Activated naive CD4-positive, alpha-beta T cell treated with anti-CD3 and anti-CD28 coated beads, Interleukin-2, amount 50 U/mL, for 24 hours (primary cell): ENCODE results near the gene HMGCS2.
"Not testable (repeated sequence)": the region's sequence is repeated elsewhere in the genome, so short reads cannot be mapped to it uniquely, and the experiment has no call there.

ENCODE experiments used
- H3K27ac Mint-ChIP-seq: one replicate; pipeline ENCODE4 v1.8.0; 2021; ENCODE audit warnings: mild to moderate bottlenecking, mixed read lengths
- H3K27me3 Mint-ChIP-seq: one replicate; pipeline ENCODE4 v1.8.0; 2021; ENCODE audit warnings: mixed read lengths
- H3K36me3 Mint-ChIP-seq: one replicate; pipeline ENCODE4 v1.8.0; 2021; ENCODE audit warnings: mixed read lengths
- H3K4me1 Mint-ChIP-seq: one replicate; pipeline ENCODE4 v1.8.0; 2021; ENCODE audit warnings: mixed read lengths
- H3K4me3 Mint-ChIP-seq: one replicate; pipeline ENCODE4 v1.8.0; 2021; ENCODE audit warnings: mild to moderate bottlenecking, mixed read lengths
- H3K9me3 Mint-ChIP-seq: one replicate; pipeline ENCODE4 v1.8.0; 2021; ENCODE audit warnings: mixed read lengths

Gene HMGCS2

GRCh38 chr1:119797162-119797561, 28.5 kb upstream of the HMGCS2 start:
- no peak overlapping the region for H3K4me3 Mint-ChIP-seq
- H3K4me1 Mint-ChIP-seq = peaks cover 11% of the 10 kb centered on the region
- H3K9me3 Mint-ChIP-seq = no peaks in the 10 kb centered on the region
- H3K27ac Mint-ChIP-seq = no peak overlapping the region
- peaks cover 2% of the 10 kb centered on the region for H3K27me3 Mint-ChIP-seq
- H3K36me3 Mint-ChIP-seq = no peaks in the 10 kb centered on the region

DNA sequence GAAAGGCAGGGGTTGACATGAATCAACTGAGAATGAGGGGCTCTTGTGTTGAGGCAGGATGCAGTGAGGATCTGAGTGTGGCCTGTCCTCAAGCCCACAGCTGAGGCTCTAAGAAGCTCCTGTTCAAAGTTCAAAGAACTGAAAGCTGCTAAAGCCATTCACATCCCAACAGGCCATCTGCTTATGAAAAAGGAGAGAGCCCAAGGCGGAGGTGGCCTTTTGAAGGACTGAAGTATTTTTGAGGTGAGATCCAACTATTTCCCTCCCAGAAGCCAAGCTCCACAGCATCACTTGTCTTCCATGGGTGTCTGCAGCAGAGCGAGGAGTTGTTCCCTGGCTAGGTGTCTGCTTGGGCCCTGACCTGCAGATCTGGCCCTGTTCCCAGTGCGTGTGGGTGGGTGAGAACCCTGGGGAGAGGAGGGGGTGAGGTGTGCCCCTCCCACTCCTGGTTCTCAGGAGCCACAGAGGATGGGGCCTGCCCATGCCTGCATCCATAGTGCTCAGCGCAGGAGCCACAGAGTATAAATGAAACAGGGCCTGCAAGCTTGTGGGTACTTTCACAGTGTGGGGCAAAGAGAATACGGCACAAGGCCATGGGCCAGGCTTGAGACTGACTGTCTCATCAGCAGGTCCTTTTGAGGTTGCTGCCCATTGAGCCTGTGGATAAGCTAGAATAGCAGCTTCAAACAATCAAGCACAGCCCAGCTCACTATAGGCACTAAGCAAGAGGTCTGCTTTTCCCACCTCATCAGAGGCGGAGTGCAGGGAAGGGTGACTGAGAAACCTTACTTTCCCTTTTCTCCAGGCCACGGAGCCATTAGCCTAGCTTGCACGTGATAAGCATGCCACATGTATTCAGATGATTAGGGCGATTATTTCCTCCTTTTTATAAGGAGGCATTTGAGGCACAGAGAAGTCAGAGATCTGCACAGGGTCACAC, 26.8 kb upstream of the HMGCS2 start:
- no peak overlapping the region for H3K4me3 Mint-ChIP-seq
- H3K36me3 Mint-ChIP-seq = no peaks in the 10 kb centered on the region
- no peaks in the 10 kb centered on the region for H3K9me3 Mint-ChIP-seq
- H3K4me1 Mint-ChIP-seq = peaks cover 11% of the 10 kb centered on the region
- peaks cover 2% of the 10 kb centered on the region for H3K27me3 Mint-ChIP-seq
- H3K27ac Mint-ChIP-seq = no peak overlapping the region

DNA sequence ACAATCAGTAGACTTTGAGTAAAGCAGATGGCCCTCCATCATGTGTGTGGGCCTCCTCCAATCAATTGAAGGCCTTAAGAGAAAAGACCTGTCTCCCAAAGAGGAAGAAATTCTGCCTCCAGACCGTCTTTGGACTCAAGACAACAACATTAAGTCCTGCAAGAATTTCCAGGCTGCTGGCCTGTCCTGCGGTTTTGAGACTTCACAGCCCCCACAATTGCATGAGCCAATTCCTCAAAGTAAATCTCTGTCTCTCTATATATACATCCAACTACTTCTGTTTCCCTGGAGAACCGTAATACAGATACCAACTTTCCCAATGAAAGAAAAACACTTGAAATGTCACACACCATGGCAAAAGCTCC, 26.2 kb upstream of the HMGCS2 start:
- Mint-ChIP-seq H3K4me1 (peaks cover 6% of the 10 kb centered on the region), H3K27me3 (peaks cover 5% of the 10 kb centered on the region), H3K4me3 (no peak overlapping the region), H3K36me3 (no peaks in the 10 kb centered on the region), H3K27ac (no peak overlapping the region), H3K9me3 (no peaks in the 10 kb centered on the region)

DNA sequence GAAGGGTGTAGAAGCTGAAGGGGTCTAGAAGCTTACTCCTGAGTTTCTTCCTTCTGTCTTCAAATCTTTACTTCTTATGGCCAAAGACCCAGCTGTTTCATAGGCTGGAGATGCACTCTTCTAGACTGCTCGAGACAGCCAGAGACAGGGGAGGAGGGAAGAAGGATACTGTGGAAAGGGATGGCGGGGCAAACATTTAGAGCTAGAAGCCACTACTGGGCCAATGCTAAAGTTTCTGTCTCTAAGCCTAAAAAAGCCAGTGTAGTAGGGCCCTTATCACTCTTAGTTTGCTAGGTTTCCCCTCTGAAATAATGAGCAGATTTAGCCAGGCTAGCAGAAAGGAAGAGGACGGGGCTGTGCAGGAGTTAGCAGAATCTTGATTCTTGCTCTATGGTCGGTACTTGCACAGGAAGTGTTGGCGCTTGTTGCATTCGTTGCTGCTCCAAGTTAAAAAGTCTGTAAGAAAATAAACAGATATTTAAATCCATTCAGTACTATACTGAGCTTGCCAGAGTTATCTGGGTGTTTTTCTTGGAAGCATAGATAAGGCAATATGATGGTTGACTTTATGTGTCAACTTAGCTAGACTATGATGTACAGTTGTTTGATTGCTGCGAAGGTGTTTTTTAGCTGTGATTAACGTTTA, 25.6 kb upstream of the HMGCS2 start:
- H3K9me3 Mint-ChIP-seq = no peaks in the 10 kb centered on the region
- H3K36me3 Mint-ChIP-seq = no peaks in the 10 kb centered on the region
- H3K27me3 Mint-ChIP-seq = peaks cover 5% of the 10 kb centered on the region
- H3K4me1 Mint-ChIP-seq = peaks cover 4% of the 10 kb centered on the region
- no peak overlapping the region for H3K4me3 Mint-ChIP-seq
- no peak overlapping the region for H3K27ac Mint-ChIP-seq

- no peaks in the 10 kb centered on the region for H3K4me1 Mint-ChIP-seq
- H3K27ac Mint-ChIP-seq = no peak overlapping the region
- no peak overlapping the region for H3K4me3 Mint-ChIP-seq
- no peaks in the 10 kb centered on the region for H3K36me3 Mint-ChIP-seq
- H3K27me3 Mint-ChIP-seq = peaks cover 5% of the 10 kb centered on the region
- H3K9me3 Mint-ChIP-seq = no peaks in the 10 kb centered on the region
Observed at GRCh38 chr1:119791377-119791776, 22.7 kb upstream of the HMGCS2 start.

- Mint-ChIP-seq H3K27ac (no peak overlapping the region), H3K9me3 (no peaks in the 10 kb centered on the region)
Observed at GRCh38 chr1:119790451-119791198, 21.9 kb upstream of the HMGCS2 start.

GRCh38 chr1:119787776-119788175, 19.1 kb upstream of the HMGCS2 start:
- H3K4me3 Mint-ChIP-seq = no peak overlapping the region
- H3K36me3 Mint-ChIP-seq = no peaks in the 10 kb centered on the region
- no peaks in the 10 kb centered on the region for H3K4me1 Mint-ChIP-seq
- peaks cover 3% of the 10 kb centered on the region for H3K27me3 Mint-ChIP-seq
- H3K27ac Mint-ChIP-seq = no peak overlapping the region
- H3K9me3 Mint-ChIP-seq = no peaks in the 10 kb centered on the region

More at GRCh38 chr1:119790451-119791198, 21.9 kb upstream of the HMGCS2 start:
- H3K4me1 Mint-ChIP-seq = no peaks in the 10 kb centered on the region
- no peak overlapping the region for H3K4me3 Mint-ChIP-seq
- peaks cover 5% of the 10 kb centered on the region for H3K27me3 Mint-ChIP-seq
- H3K36me3 Mint-ChIP-seq = no peaks in the 10 kb centered on the region

GRCh38 chr1:119786473-119787050, 17.9 kb upstream of the HMGCS2 start:
- not testable (repeated sequence) for H3K4me1 Mint-ChIP-seq, H3K27me3 Mint-ChIP-seq, H3K36me3 Mint-ChIP-seq, H3K27ac Mint-ChIP-seq, H3K4me3 Mint-ChIP-seq, H3K9me3 Mint-ChIP-seq

GRCh38 chr1:119786046-119786445, 17.3 kb upstream of the HMGCS2 start:
- H3K27me3 Mint-ChIP-seq, H3K9me3 Mint-ChIP-seq, H3K4me3 Mint-ChIP-seq, H3K4me1 Mint-ChIP-seq, H3K27ac Mint-ChIP-seq, H3K36me3 Mint-ChIP-seq: not testable (repeated sequence)

DNA sequence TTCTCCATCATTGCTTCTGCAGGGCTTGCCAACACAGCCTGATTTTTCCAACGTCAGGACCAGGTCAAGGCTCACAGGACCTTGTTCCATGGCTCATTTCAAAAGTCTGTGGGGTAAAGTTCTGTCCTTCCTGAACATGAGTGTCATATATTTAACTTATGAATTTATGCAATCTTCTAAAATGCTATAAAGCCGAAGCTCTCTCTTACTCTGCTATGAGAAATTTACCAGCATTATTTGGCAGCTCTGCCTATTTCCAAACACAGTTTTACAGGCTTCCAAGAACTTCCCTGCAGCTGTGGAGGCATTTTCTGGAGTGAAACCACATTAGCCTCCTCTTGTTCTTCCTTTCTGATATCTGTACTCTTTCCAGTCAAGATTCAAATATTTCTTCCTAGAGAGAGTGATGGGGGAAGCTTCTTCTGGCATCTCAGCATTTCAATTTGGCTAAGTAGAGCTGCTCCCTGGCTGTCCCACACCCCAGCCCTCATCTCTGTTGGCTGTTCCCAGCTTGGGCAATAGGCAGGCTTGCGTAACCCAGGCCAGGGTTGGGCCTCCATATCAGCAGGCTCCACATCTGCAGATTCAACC, 15.6 kb upstream of the HMGCS2 start:
- no peak overlapping the region for H3K27ac Mint-ChIP-seq
- no peaks in the 10 kb centered on the region for H3K4me1 Mint-ChIP-seq
- H3K4me3 Mint-ChIP-seq = no peak overlapping the region
- no peaks in the 10 kb centered on the region for H3K27me3 Mint-ChIP-seq
- H3K9me3 Mint-ChIP-seq = no peaks in the 10 kb centered on the region
- H3K36me3 Mint-ChIP-seq = no peaks in the 10 kb centered on the region

- H3K36me3 Mint-ChIP-seq = no peaks in the 10 kb centered on the region
- H3K27ac Mint-ChIP-seq = no peak overlapping the region
- H3K4me1 Mint-ChIP-seq = no peaks in the 10 kb centered on the region
- no peaks in the 10 kb centered on the region for H3K27me3 Mint-ChIP-seq
- no peak overlapping the region for H3K4me3 Mint-ChIP-seq
- H3K9me3 Mint-ChIP-seq = no peaks in the 10 kb centered on the region
Observed at GRCh38 chr1:119783354-119784185, 14.9 kb upstream of the HMGCS2 start.

DNA sequence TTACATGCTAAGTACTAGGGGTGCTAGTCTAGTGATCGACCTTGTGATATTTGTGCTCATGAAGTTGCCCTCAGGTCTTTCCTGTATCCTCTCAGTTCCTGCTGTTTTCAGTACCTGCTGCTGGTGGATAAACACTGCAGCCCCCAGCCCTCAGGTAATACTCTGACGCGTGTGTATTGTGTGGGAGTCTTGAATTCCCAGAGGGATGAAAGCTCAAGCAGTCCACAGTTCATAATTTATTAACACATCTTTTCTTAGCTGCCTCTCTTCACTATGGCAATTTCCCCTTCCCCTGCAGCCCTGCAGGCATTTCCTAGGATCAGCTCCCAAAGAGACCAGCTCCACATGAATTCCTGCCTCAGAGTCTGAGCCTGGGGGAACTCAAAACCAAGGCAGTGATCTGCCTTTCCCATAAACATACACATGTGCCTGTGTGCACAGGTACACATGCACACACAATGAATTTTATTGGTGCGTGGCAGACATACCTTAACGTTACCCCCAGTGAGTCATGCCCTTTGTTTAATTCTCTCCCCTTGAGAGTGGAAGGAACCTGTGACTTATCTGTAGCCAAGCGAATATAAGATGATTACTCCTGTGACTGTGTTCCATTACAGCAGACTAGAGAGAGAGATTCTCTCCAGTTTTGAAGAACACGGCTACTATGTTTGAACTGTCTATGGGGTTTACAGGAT, 14.1 kb upstream of the HMGCS2 start:
- Mint-ChIP-seq H3K27me3 (no peaks in the 10 kb centered on the region), H3K9me3 (no peaks in the 10 kb centered on the region), H3K4me3 (no peak overlapping the region), H3K27ac (no peak overlapping the region), H3K4me1 (no peaks in the 10 kb centered on the region), H3K36me3 (no peaks in the 10 kb centered on the region)

DNA sequence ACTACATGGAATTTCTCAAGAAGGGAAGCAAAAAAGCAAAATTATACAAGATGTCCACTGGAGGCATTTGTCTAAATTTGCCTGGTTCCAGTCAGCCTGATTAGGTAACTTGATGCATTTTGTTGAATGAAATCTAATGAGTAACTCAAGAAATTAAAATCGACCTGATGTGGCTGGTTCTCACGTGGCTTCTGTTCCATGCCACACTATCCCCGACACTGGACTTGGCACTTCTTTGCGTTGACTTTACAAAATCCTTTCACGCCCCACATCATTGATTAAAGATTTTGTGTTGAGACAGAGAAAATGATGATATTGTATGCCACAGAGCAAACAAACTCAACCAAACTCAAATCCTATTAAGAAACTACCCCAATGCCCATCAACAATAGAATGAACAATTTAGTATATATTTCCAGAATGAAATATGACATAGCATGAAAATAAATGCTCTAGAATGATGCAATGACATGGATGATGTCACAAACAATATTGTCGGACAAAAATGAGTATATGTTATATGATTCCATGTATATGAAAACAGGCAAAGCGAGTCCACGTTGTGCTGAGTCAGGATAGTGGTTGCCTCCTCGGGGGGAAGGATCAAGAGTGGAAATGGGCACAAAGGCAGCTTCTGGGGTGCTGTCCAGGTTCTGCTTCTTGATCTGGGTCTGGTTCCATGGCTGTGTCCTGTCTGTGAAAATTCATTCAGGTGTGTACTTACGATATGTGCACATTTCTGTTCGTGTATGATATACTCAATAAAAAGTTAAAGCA, 12.9 kb upstream of the HMGCS2 start:
- Mint-ChIP-seq H3K4me1 (no peaks in the 10 kb centered on the region), H3K4me3 (no peak overlapping the region), H3K27me3 (peaks cover under 1% of the 10 kb centered on the region), H3K27ac (no peak overlapping the region), H3K9me3 (no peaks in the 10 kb centered on the region), H3K36me3 (no peaks in the 10 kb centered on the region)
